PC-3 (cell line): ENCODE data around the gene STRBP. TPM values are rescaled to one million over a fixed set of nuclear protein-coding genes. Genes with fewer than 3 reads are reported as not detected.

ENCODE experiments used
- ATAC-seq: fragments of 200-7000 bp; cut with Tn5 transposase; 2 replicates; pipeline ENCODE4 v1.9.1; 2020; ENCODE audit warnings: mild to moderate bottlenecking, moderate library complexity
- BruUV-seq: library from RNA; stranded (reverse); fragments of 400-500 nt; replicated peaks from 2 replicates; lab custom pipeline; 2021; lab: Mats Ljungman, UMichigan
- CTCF ChIA-PET: fragments of 300-600 bp; sonication (Branson Sonifier 250); formaldehyde crosslinking; loops from one replicate; lab custom pipeline; 2022; ENCODE audit warnings: antibody characterized with exemption; lab: Charles Lee
- POLR2A ChIA-PET: fragments of 300-600 bp; sonication (Branson Sonifier 250); formaldehyde crosslinking; loops from one replicate; lab custom pipeline; 2022; ENCODE audit warnings: antibody characterized with exemption; ENCODE audit not compliant: unreplicated experiment; lab: Charles Lee
- DNase-seq: peaks from one replicate; pipeline ENCODE4 v3.0.0-alpha.2; 2015
- H2AFZ ChIP-seq: fragments of 300-600 bp; sonication (generic); 2 replicates; pipeline ENCODE4 v1.6.0; 2016; ENCODE audit warnings: antibody characterized with exemption, low read length
- H3F3A ChIP-seq: fragments of 300-600 bp; sonication (generic); one replicate; pipeline ENCODE4 v1.6.0; 2017; ENCODE audit warnings: antibody characterized with exemption, low read length, control low read depth, mild to moderate bottlenecking; ENCODE audit not compliant: unreplicated experiment
- H3K27ac ChIP-seq: fragments of 300-600 bp; sonication (generic); 2 replicates; pipeline ENCODE4 v1.5.1; 2016; ENCODE audit warnings: mild to moderate bottlenecking, low read length
- H3K27me3 ChIP-seq: fragments of 300-600 bp; sonication (generic); 2 replicates; pipeline ENCODE4 v1.6.1; 2016; ENCODE audit warnings: low read length, mixed read lengths
- H3K36me3 ChIP-seq: fragments of 300-600 bp; sonication (generic); 2 replicates; pipeline ENCODE4 v1.6.1; 2016; ENCODE audit warnings: low read depth, mixed run types, low read length, mixed read lengths
- H3K4me1 ChIP-seq: fragments of 300-600 bp; sonication (generic); 2 replicates; pipeline ENCODE4 v1.5.1; 2016; ENCODE audit warnings: low read length; ENCODE audit not compliant: insufficient read depth
- H3K4me2 ChIP-seq: fragments of 300-600 bp; sonication (generic); 2 replicates; pipeline ENCODE4 v1.6.0; 2016; ENCODE audit warnings: low read length
- H3K4me3 ChIP-seq: fragments of 300-600 bp; sonication (generic); 2 replicates; pipeline ENCODE4 v1.5.1; 2016; ENCODE audit warnings: mild to moderate bottlenecking, low read length, mixed read lengths
- H3K79me2 ChIP-seq: fragments of 300-600 bp; sonication (generic); 2 replicates; pipeline ENCODE4 v1.6.1; 2017; ENCODE audit warnings: low read length, mixed read lengths
- H3K9ac ChIP-seq: fragments of 300-600 bp; sonication (generic); 2 replicates; pipeline ENCODE4 v1.6.0; 2016; ENCODE audit warnings: mild to moderate bottlenecking, low read length
- H3K9me2 ChIP-seq: fragments of 300-600 bp; sonication (generic); replicated peaks from 2 replicates; pipeline ENCODE4 v1.6.1; 2016; ENCODE audit warnings: mixed run types, low read length, mixed read lengths
- H3K9me3 ChIP-seq: fragments of 300-600 bp; sonication (generic); 2 replicates; pipeline ENCODE4 v1.6.1; 2016; ENCODE audit warnings: low read length, mixed read lengths
- H4K20me1 ChIP-seq: fragments of 300-600 bp; sonication (generic); 2 replicates; pipeline ENCODE4 v1.6.1; 2016; ENCODE audit warnings: low read length, mixed read lengths
- CTCF ChIP-seq: fragments of 300-600 bp; sonication (generic); conservative IDR thresholded peaks from 2 replicates; pipeline ENCODE4 v1.5.1; 2017; ENCODE audit warnings: antibody characterized with exemption, low read depth, mild to moderate bottlenecking, low read length
- EZH2 ChIP-seq: fragments of 300-600 bp; sonication (generic); IDR thresholded peaks from one replicate; pipeline ENCODE4 v1.6.1; 2017; ENCODE audit warnings: antibody characterized with exemption, mild to moderate bottlenecking, low read length; ENCODE audit not compliant: unreplicated experiment
- EZH2phosphoT487 ChIP-seq: fragments of 300-600 bp; sonication (generic); IDR thresholded peaks from 2 replicates; pipeline ENCODE4 v1.6.1; 2018; ENCODE audit warnings: mild to moderate bottlenecking, antibody characterized with exemption, low read length, borderline replicate concordance
- intact Hi-C: fragments of 100-400 bp; cut with micrococcal nuclease; formaldehyde crosslinking; loops from 2 replicates; pipeline ENCODE4 v1.9.0; 2023
- total RNA-seq: library from RNA; depleted of rRNA; stranded (reverse); fragments of >200 nt; gene quantifications from 2 replicates; pipeline ENCODE4 v1.2.3, GENCODE V29; 2014

The STRBP gene
- total RNA-seq, 1 experiment from 2014 or later, result 19.2 TPM

- Histone ChIP-seq H4K20me1 (no peaks in the 10 kb centered on the region), H3F3A (no peaks in the 10 kb centered on the region), H3K4me3 (no peak overlapping the region), H3K9ac (no peak overlapping the region), H3K79me2 (no peaks in the 10 kb centered on the region), H2AFZ (no peak overlapping the region), H3K27me3 (no peaks in the 10 kb centered on the region), H3K9me2 (no peaks in the 10 kb centered on the region), H3K27ac (no peak overlapping the region), H3K4me1 (peaks cover 8% of the 10 kb centered on the region), H3K9me3 (no peaks in the 10 kb centered on the region), H3K4me2 (no peak overlapping the region), H3K36me3 (no peaks in the 10 kb centered on the region)
- no TSS peak for BruUV-seq
- CTCF ChIA-PET, result no interaction called here
- DNase-seq (no peak), ATAC-seq (no peak)
- POLR2A ChIA-PET, result no interaction called here
- TF ChIP-seq CTCF, result no peak
- no peak for TF ChIP-seq EZH2
- no peak for TF ChIP-seq EZH2phosphoT487
- intact Hi-C loops, result no loop called here
These were observed 100.9 kb downstream of the STRBP start for GRCh38 chr9:123167474-123167873.

- Histone ChIP-seq H3K9me3 (no peaks in the 10 kb centered on the region), H3K9me2 (no peaks in the 10 kb centered on the region), H3K4me2 (no peak overlapping the region), H3K79me2 (no peaks in the 10 kb centered on the region), H3K27ac (no peak overlapping the region), H3K36me3 (no peaks in the 10 kb centered on the region), H3K4me3 (no peak overlapping the region), H3K4me1 (peaks cover 13% of the 10 kb centered on the region), H3F3A (no peaks in the 10 kb centered on the region), H4K20me1 (no peaks in the 10 kb centered on the region), H2AFZ (no peak overlapping the region), H3K9ac (no peak overlapping the region), H3K27me3 (no peaks in the 10 kb centered on the region)
- ChIA-PET POLR2A (no interaction called here), CTCF (no interaction called here)
- BruUV-seq, result no TSS peak
- TF ChIP-seq EZH2phosphoT487, result no peak
- TF ChIP-seq EZH2, result no peak
- no peak for TF ChIP-seq CTCF
- DNase-seq (no peak), ATAC-seq (no peak)
- intact Hi-C loops, result no loop called here
These were observed 102.6 kb downstream of the STRBP start for GRCh38 chr9:123165813-123166212.

GRCh38 chr9:123164285-123164684, 104.1 kb downstream of the STRBP start:
- Histone ChIP-seq H3K9ac (no peak overlapping the region), H3K27me3 (no peaks in the 10 kb centered on the region), H3K9me2 (no peaks in the 10 kb centered on the region), H3K27ac (no peak overlapping the region), H3K36me3 (no peaks in the 10 kb centered on the region), H3K4me2 (no peak overlapping the region), H4K20me1 (no peaks in the 10 kb centered on the region), H3K79me2 (no peaks in the 10 kb centered on the region), H3K9me3 (no peaks in the 10 kb centered on the region), H3K4me3 (no peak overlapping the region), H2AFZ (no peak overlapping the region), H3F3A (no peaks in the 10 kb centered on the region), H3K4me1 (peaks cover 13% of the 10 kb centered on the region)
- DNase-seq (no peak), ATAC-seq (no peak)
- BruUV-seq, result no TSS peak
- ChIA-PET POLR2A (no interaction called here), CTCF (no interaction called here)
- intact Hi-C loops, result no loop called here
- TF ChIP-seq EZH2phosphoT487 (no peak), EZH2 (no peak), CTCF (no peak)
